CD14-positive monocyte (primary cell): ENCODE measurements around the gene IGHMBP2. TPM values are rescaled to one million over a fixed set of nuclear protein-coding genes. Genes with fewer than 3 reads are reported as not detected.

ENCODE experiments used
- DNase-seq, 3 donors: peaks; one replicate each; pipeline ENCODE4 v3.0.0-alpha.2; 2011 to 2022
- H2AFZ ChIP-seq: 2 replicates; pipeline ENCODE4 v1.6.0; 2012; ENCODE audit warnings: mild to moderate bottlenecking, low read depth, low read length, inconsistent platforms; ENCODE audit not compliant: insufficient read depth, poor library complexity, severe bottlenecking
- H3K27ac ChIP-seq, 2 donors: 1 replicate in 1 of 2; 2 replicates in 1 of 2; pipeline ENCODE4 v1.5.1; 2012 to 2013; ENCODE audit warnings: low read length in 2 of 2, control low read depth in 1 of 2, inconsistent platforms in 1 of 2, low read depth in 1 of 2, mild to moderate bottlenecking in 1 of 2
- H3K27me3 ChIP-seq, 2 donors: one replicate each; pipeline versions ENCODE4 v1.6.0 to v1.6.1; 2011 to 2013; ENCODE audit warnings: low read length in 2 of 2; ENCODE audit not compliant: control insufficient read depth in 2 of 2, insufficient read depth in 2 of 2
- H3K36me3 ChIP-seq, 2 donors: replicated peaks in 1 of 2; 1 replicate in 1 of 2; 2 replicates in 1 of 2; pipeline versions ENCODE4 v1.5.1 to v1.6.1; 2012 to 2013; ENCODE audit warnings: low read length in 2 of 2, control low read depth in 1 of 2, inconsistent platforms in 1 of 2, mild to moderate bottlenecking in 1 of 2; ENCODE audit not compliant: insufficient read depth in 2 of 2, control insufficient read depth in 1 of 2
- H3K4me1 ChIP-seq, 2 donors: 1 replicate in 1 of 2; 2 replicates in 1 of 2; pipeline versions ENCODE4 v1.5.1 to v1.6.1; 2012 to 2013; ENCODE audit warnings: low read length in 2 of 2, control low read depth in 1 of 2, inconsistent platforms in 1 of 2, mild to moderate bottlenecking in 1 of 2, moderate library complexity in 1 of 2; ENCODE audit not compliant: insufficient read depth in 2 of 2, control insufficient read depth in 1 of 2
- H3K4me2 ChIP-seq: replicated peaks from 2 replicates; pipeline ENCODE3; 2012; ENCODE audit warnings: low read length, moderate library complexity, mild to moderate bottlenecking; ENCODE audit not compliant: poor library complexity, severe bottlenecking; ENCODE audit errors: extremely low read depth
- H3K4me3 ChIP-seq, 3 experiments: fragments of 200-600 bp in 1 of 3; sonication (generic) in 1 of 3; replicated peaks in 1 of 3; 1 replicate in 2 of 3; 2 replicates in 1 of 3; pipeline ENCODE4 v1.5.1; 2011 to 2013; ENCODE audit warnings: low read length in 3 of 3, mild to moderate bottlenecking in 3 of 3, control low read depth in 2 of 3, low read depth in 2 of 3, inconsistent platforms in 1 of 3, moderate library complexity in 1 of 3
- H3K79me2 ChIP-seq: 2 replicates; pipeline ENCODE4 v1.6.0; 2012; ENCODE audit warnings: mild to moderate bottlenecking, control low read depth, inconsistent platforms, low read length, moderate library complexity; ENCODE audit not compliant: insufficient read depth
- H3K9ac ChIP-seq: 2 replicates; pipeline ENCODE4 v1.6.0; 2017; ENCODE audit warnings: low read length, mild to moderate bottlenecking; ENCODE audit not compliant: insufficient read depth, poor library complexity, severe bottlenecking
- H3K9me3 ChIP-seq, 2 donors: replicated peaks in 1 of 2; 1 replicate in 1 of 2; 2 replicates in 1 of 2; pipeline versions ENCODE4 v1.5.1 to v1.6.1; 2012 to 2013; ENCODE audit warnings: low read length in 2 of 2, control low read depth in 1 of 2; ENCODE audit not compliant: control insufficient read depth in 1 of 2, insufficient read depth in 1 of 2
- H4K20me1 ChIP-seq: 2 replicates; pipeline ENCODE4 v1.6.0; 2012; ENCODE audit warnings: mild to moderate bottlenecking, low read length, control low read depth, moderate library complexity; ENCODE audit not compliant: insufficient read depth
- H3K27ac Mint-ChIP-seq, 7 donors: one replicate each; pipeline ENCODE4 v1.8.0; 2020; ENCODE audit warnings: mild to moderate bottlenecking in 7 of 7, mixed read lengths in 7 of 7, moderate library complexity in 6 of 7, inconsistent platforms in 2 of 7
- H3K27me3 Mint-ChIP-seq, 3 donors: one replicate each; pipeline ENCODE4 v1.8.0; 2021 to 2022; ENCODE audit warnings: low read depth in 3 of 3, mild to moderate bottlenecking in 3 of 3, mixed read lengths in 3 of 3, moderate library complexity in 3 of 3, inconsistent platforms in 1 of 3
- H3K36me3 Mint-ChIP-seq, 2 donors: one replicate each; pipeline ENCODE4 v1.8.0; 2020; ENCODE audit warnings: mixed read lengths in 2 of 2, inconsistent platforms in 1 of 2, mild to moderate bottlenecking in 1 of 2
- H3K4me1 Mint-ChIP-seq: one replicate; pipeline ENCODE4 v1.8.0; 2020; ENCODE audit warnings: mild to moderate bottlenecking, mixed read lengths
- H3K4me3 Mint-ChIP-seq, 2 donors: one replicate each; pipeline ENCODE4 v1.8.0; 2020; ENCODE audit warnings: mild to moderate bottlenecking in 2 of 2, mixed read lengths in 2 of 2, moderate library complexity in 1 of 2
- H3K9me3 Mint-ChIP-seq, 7 donors: one replicate each; pipeline ENCODE4 v1.8.0; 2020 to 2022; ENCODE audit warnings: mixed read lengths in 7 of 7, mild to moderate bottlenecking in 6 of 7, moderate library complexity in 6 of 7, inconsistent platforms in 2 of 7
- CTCF ChIP-seq: fragments of 200-600 bp; IDR thresholded peaks from one replicate; pipeline ENCODE4 v1.8.0; 2022; ENCODE audit warnings: antibody characterized with exemption, mild to moderate bottlenecking
- WGBS: methylation state at CpG from one replicate; pipeline ENCODE4 v1.1.5; 2013; ENCODE audit warnings: missing lambda C conversion rate; ENCODE audit not compliant: insufficient coverage; 5-methylcytosine and 5-hydroxymethylcytosine counted together
- intact Hi-C, 2 donors: fragments of 100-400 bp; cut with micrococcal nuclease; formaldehyde crosslinking; loops; one replicate each; pipeline versions ENCODE4 v1.15.0 to v1.15.1; 2023
- polyA plus RNA-seq, 3 donors: library from polyadenylated mRNA; depleted of rRNA in 1 of 3; unstranded in 2 of 3; stranded (reverse) in 1 of 3; fragments of 300-500 nt in 2 of 3; fragments of >200 nt in 1 of 3; fragmentation: Illumina TruSeq in 2 of 3; gene quantifications; 1 replicate in 2 of 3; 2 replicates in 1 of 3; pipeline ENCODE4 v1.2.3, GENCODE V29; 2012 to 2021

IGHMBP2 gene
- polyA plus RNA-seq, 3 donors, result 3.9 to 14.9 (median 6.0) TPM

- no peak for DNase-seq
- intact Hi-C loops, result loop anchor here in 1 of 2 donors (1.0 kb wide), 1 partner anchor 11 kb away; no protein-coding TSS in a partner anchor
- peak overlapping the region in 1 of 7 donors; percentile 21 for H3K27ac Mint-ChIP-seq
- H3K4me3 Mint-ChIP-seq, result no peak overlapping the region
- Histone ChIP-seq H3K36me3 (no peaks in the 10 kb centered on the region), H3K4me2 (no peak overlapping the region), H3K9ac (no peak overlapping the region), H4K20me1 (no peaks in the 10 kb centered on the region), H3K27me3 (no peaks in the 10 kb centered on the region), H3K27ac (no peak overlapping the region), H3K4me1 (peaks cover 10% of the 10 kb centered on the region in 2 donors), H2AFZ (no peak overlapping the region), H3K4me3 (no peak overlapping the region), H3K79me2 (no peaks in the 10 kb centered on the region), H3K9me3 (no peaks in the 10 kb centered on the region)
- peaks cover 11% of the 10 kb centered on the region for H3K4me1 Mint-ChIP-seq
- H3K27me3 Mint-ChIP-seq, result peaks cover 1 to 8% (median 2%) of the 10 kb centered on the region in 3 donors
- H3K36me3 Mint-ChIP-seq, result no peaks in the 10 kb centered on the region
- H3K9me3 Mint-ChIP-seq, result peaks cover 0 to 9% (median 3%) of the 10 kb centered on the region in 7 donors
- WGBS, result 93% methylated on average over 19 of the region's 25 CpGs
- no peak for TF ChIP-seq CTCF
Measured at GRCh38 chr11:68960294-68961071, 56.8 kb downstream of the IGHMBP2 start.

GRCh38 chr11:68961245-68961644 is 57.6 kb downstream of the IGHMBP2 start:
- 90% methylated on average over 4 of the region's 8 CpGs for WGBS
- peaks cover 3 to 8% (median 3%) of the 10 kb centered on the region in 3 donors for H3K27me3 Mint-ChIP-seq

More at GRCh38 chr11:68961245-68961644, 57.6 kb downstream of the IGHMBP2 start:
- Mint-ChIP-seq H3K27ac (no peak overlapping the region), H3K4me1 (peaks cover 8% of the 10 kb centered on the region), H3K4me3 (no peak overlapping the region), H3K36me3 (no peaks in the 10 kb centered on the region), H3K9me3 (peaks cover 0 to 9% (median 3%) of the 10 kb centered on the region in 7 donors)
- Histone ChIP-seq H3K4me1 (peaks cover 5% of the 10 kb centered on the region in 2 donors), H4K20me1 (no peaks in the 10 kb centered on the region), H3K27ac (no peak overlapping the region), H3K4me3 (no peak overlapping the region), H3K9ac (no peak overlapping the region), H3K27me3 (no peaks in the 10 kb centered on the region), H2AFZ (no peak overlapping the region), H3K79me2 (no peaks in the 10 kb centered on the region), H3K36me3 (no peaks in the 10 kb centered on the region), H3K4me2 (no peak overlapping the region), H3K9me3 (no peaks in the 10 kb centered on the region)
- TF ChIP-seq CTCF, result no peak
- no peak for DNase-seq
- intact Hi-C loops, result no loop called here
